ENCODE results near the gene TMEM258. TPM values are rescaled to one million over a fixed set of nuclear protein-coding genes. Genes with fewer than 3 reads are reported as not detected.

Gene TMEM258
- total RNA-seq, 2 experiments from 2014 or later, result 154 to 163 TPM

DNA sequence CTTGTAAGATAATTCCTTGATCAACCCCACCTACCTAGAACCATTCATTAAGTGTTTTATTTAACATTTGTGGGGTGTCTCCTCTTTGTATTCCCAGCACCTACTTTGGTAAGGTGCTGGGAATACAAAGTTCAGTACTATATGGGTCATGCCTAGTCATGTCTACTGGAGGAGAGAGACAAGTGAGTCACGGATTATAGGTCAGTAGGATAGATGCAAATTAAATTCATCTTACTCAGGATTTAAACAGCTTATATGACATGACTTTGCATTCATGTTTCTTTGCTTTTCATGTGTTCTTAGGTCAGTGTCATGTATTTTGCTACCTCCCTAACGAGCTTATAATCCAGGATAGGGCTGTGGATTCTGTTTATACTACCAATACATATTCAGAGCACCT lies 27.8 kb upstream of the TMEM258 start:
- CTCF ChIA-PET, result interaction anchor here (1.3 to 7.4 kb wide), 4 partner anchors 10 to 288 kb away, joined by 4 to 53 read pairs (median 16); partner anchors contain the start of gene FADS2
- DNase-seq (no peak), ATAC-seq (no peak)
- Mint-ChIP-seq H3K9me3 (ENCODE audit: insufficient read depth) (no peaks in the 10 kb centered on the region), H3K27me3 (ENCODE audit: low read depth) (peaks cover 2% of the 10 kb centered on the region), H3K27ac (no peak overlapping the region), H3K4me3 (no peak overlapping the region), H3K4me1 (ENCODE audit: low read depth) (peaks cover 9% of the 10 kb centered on the region), H3K36me3 (ENCODE audit: low read depth) (peaks cover 16% of the 10 kb centered on the region)
- POLR2A ChIA-PET, result interaction anchor here (0.6 to 1.7 kb wide), 3 partner anchors 14 to 845 kb away, joined by 3 to 5 read pairs (median 3); partner anchors contain the start of genes C11orf98, CSKMT, FEN1 and TMEM258

DNA sequence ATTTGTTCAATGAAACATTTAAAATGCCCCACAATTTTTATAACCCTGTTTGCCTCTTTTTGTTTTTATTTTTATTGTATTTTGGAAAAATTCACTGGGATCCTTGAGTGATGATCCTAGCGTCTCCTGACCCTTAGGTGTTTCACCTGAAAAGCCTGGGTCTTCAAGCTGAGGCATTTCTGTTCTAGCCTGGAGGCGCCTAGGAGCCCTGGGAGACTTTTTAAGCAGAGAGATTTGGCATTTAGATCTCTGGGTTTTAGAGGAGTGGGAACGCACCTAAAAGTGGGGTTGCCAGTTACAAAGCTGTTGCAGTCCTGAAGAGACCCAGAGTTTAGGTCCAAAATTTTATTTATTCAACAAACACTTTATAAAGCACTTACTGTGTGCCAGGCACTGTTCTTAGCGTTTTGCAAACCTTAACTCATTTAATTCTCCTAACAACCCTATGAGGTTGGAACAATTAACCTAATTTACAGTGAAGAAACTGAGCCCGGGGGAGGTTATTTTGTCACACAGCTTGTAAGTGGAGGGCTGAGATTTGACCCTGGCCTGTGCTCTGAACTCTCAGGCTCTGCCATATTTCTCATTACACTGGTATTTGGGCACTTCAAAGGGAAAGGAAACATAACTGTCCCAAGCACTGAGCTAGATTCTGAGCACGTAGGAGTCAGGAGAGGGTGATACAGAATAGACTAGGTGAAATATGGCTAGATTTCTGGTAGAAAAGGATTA lies 25.2 kb upstream of the TMEM258 start:
- DNase-seq, result no peak
- peaks cover 23% of the 10 kb centered on the region for H3K4me1 Mint-ChIP-seq (ENCODE audit: low read depth)
- no peak for ATAC-seq
- peak overlapping the region; percentile 98 for H3K4me3 Mint-ChIP-seq
- H3K27ac Mint-ChIP-seq, result peak overlapping the region; percentile 49
- CTCF ChIA-PET, result interaction anchor here (0.9 to 10.2 kb wide), 10 partner anchors 10 to 130 kb away, joined by 3 to 129 read pairs (median 3); partner anchors contain the start of gene FADS2
- POLR2A ChIA-PET, result interaction anchor here (1.1 to 4.3 kb wide), 4 partner anchors 10 to 26 kb away, joined by 3 to 33 read pairs (median 18); partner anchors contain the start of gene FADS2
- no peaks in the 10 kb centered on the region for H3K9me3 Mint-ChIP-seq (ENCODE audit: insufficient read depth)
- peaks cover 28% of the 10 kb centered on the region for H3K36me3 Mint-ChIP-seq (ENCODE audit: low read depth)
- no peaks in the 10 kb centered on the region for H3K27me3 Mint-ChIP-seq (ENCODE audit: low read depth)

DNA sequence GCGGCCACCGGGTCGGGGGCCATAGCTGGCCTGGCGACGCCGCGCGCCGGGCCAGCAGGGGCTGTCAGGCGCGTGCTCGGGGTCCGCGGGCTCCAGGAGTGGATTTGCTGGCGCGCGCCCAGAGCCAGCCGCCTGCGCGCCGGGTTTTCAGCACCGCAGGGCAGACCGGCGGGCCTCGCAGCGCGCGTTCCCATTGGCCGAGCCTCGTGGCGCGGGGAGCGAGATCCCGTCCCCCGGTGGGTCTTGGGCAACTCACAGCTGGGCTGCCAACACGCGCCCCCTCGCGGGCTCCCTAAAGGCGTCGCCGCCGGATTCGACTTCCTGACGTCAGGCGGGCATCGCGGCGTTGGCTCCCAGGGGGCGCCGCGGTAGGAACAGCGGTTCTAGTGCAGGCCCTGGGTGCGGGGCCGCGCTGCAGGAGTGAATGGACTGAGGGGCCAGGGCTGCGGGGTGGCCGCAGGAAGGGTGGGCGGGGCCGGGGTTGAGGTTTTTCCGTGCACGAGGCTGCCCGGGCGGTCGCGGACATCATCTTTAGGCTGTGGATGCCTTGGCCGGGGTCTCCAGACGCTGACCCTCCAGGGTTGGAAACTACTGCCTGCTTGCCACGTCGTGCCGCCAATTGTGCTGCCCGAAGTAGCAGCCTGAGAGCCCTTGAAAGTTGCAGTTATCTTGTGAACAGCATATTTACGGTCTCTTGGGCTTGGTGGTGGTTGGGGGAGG lies 24.5 kb upstream of the TMEM258 start, which contains the start of gene FADS1:
FADS1 (minus strand) TSS at position 268 of the 720 bp plus-strand sequence; CDS start at position 194, 74 bp downstream.
- POLR2A ChIA-PET, result interaction anchor here (1.2 to 4.3 kb wide), 4 partner anchors 11 to 29 kb away, joined by 3 to 33 read pairs (median 18); partner anchors contain the start of gene FADS2
- Mint-ChIP-seq H3K27me3 (ENCODE audit: low read depth) (no peaks in the 10 kb centered on the region), H3K27ac (peak within 1 kb of the TSS; percentile 97), H3K9me3 (ENCODE audit: insufficient read depth) (no peaks in the 10 kb centered on the region), H3K4me1 (ENCODE audit: low read depth) (peaks cover 23% of the 10 kb centered on the region), H3K4me3 (peak within 1 kb of the TSS; percentile 98), H3K36me3 (ENCODE audit: low read depth) (peaks cover 36% of the 10 kb centered on the region)
- peak; percentile 74 for ATAC-seq
- CTCF ChIA-PET, result interaction anchor here (1.0 to 10.2 kb wide), 5 partner anchors 10 to 23 kb away, joined by 3 to 129 read pairs (median 6); partner anchors contain the start of gene FADS2
- peak; percentile 92 for DNase-seq

DNA sequence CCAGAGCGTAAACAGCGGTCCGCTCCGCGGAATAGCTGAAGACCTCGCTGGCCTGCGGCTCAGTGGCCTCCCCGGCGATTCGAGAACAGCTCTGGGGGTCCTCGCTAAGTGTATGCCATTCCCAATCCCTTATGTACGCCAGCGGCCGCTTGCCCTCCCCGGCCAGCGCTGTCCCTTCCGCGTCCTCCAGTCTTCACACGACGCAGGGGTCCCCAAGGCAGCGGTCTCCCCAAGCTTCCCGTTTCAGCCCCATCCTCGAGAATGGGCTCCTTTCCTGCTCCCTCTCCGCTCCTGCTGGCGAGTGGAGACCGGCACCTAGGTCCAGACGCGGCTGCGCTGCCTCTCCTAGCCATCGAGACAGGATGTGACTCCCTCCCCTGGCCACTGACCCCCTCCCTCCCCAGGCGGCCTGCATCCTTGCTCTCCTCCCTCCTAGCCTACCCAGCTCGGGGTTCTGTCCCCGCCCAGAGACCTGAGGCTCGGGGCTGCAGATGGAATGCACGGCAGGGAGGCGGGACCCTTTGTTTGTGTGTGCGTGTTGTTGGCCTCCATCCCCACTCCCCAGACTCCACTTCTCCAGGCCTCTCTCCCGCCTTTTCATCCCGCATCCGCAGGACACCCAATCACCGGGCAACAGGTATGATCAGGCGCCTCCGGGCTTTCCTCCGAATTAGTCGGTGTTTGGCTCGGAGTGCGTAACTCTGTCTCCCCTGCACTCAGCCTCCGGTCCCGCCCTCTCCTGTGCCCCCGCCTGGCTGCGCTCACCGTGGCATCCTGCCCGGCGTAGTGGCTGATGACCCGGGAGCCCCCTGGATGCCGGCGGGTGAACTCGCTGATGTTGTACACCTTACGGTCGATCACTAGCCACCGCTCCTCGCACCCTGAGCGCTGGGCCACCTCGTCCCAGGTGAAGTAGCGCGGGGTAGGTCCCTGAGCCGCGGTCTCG lies 23.7 kb upstream of the TMEM258 start:
- peak overlapping the region; percentile 97 for H3K27ac Mint-ChIP-seq
- peaks cover 23% of the 10 kb centered on the region for H3K4me1 Mint-ChIP-seq (ENCODE audit: low read depth)
- H3K9me3 Mint-ChIP-seq (ENCODE audit: insufficient read depth), result no peaks in the 10 kb centered on the region
- H3K4me3 Mint-ChIP-seq, result peak overlapping the region; percentile 98
- POLR2A ChIA-PET, result interaction anchor here (1.0 to 4.3 kb wide), 11 partner anchors 12 to 308 kb away, joined by 3 to 48 read pairs (median 10); partner anchors contain the start of genes FADS2, FEN1, INCENP and TMEM258
- ATAC-seq (peak; percentile 69), DNase-seq (peak; percentile 80)
- peaks cover 40% of the 10 kb centered on the region for H3K36me3 Mint-ChIP-seq (ENCODE audit: low read depth)
- CTCF ChIA-PET, result interaction anchor here (0.7 to 10.2 kb wide), 14 partner anchors 9 to 292 kb away, joined by 3 to 129 read pairs (median 5); partner anchors contain the start of genes FADS2, FEN1 and TMEM258
- H3K27me3 Mint-ChIP-seq (ENCODE audit: low read depth), result no peaks in the 10 kb centered on the region

DNA sequence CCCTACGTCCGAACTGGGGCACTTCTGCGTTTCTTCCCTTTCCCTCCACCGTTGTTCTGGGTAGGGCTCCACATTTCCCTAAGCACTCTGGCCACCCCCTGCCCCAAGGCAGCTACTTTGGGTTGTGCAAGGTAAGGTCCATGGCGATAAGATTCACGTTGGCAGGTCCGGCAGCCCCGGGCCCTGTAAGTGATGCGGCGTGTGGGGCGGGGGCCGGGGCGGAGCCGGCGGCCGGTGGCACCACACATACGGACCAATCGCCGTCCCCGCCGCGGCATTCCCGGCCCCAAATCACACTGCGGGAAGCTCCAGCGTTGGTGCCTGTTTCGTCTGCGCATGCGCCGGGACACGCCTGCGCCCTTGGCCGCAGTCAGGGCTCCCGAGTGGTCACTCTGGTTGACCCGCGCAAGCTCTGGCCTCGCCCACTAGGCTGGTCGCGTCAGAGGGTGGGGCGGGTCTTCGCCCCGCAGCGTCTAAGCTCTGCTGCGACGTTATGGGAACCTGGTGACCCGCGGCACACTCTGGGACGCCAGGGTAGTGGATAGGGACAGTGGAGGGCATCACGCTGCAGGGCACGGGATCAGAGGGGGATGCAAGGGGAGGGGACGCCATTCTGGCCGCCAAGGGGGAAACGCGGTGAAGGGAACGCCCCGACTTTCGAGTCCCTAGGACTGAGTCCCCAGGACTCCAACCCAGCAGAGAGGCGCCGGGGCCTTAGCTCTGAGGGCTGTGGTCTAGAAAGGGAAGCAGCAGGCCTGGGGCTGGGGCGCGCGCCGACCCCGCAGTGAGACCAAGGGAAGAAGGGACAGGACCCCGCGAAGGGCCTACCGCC lies 22.8 kb upstream of the TMEM258 start:
- Mint-ChIP-seq H3K36me3 (ENCODE audit: low read depth) (peaks cover 48% of the 10 kb centered on the region), H3K4me3 (peak overlapping the region; percentile 98), H3K4me1 (ENCODE audit: low read depth) (peaks cover 23% of the 10 kb centered on the region), H3K9me3 (ENCODE audit: insufficient read depth) (no peaks in the 10 kb centered on the region), H3K27me3 (ENCODE audit: low read depth) (no peaks in the 10 kb centered on the region), H3K27ac (peak overlapping the region; percentile 97)
- DNase-seq, result peak; percentile 78
- ChIA-PET POLR2A (interaction anchor here (0.7 to 4.3 kb wide), 14 partner anchors 10 to 1026 kb away, joined by 3 to 48 read pairs (median 7); partner anchors contain the start of genes FADS2, FEN1, INCENP and TMEM258), CTCF (interaction anchor here (0.7 to 10.2 kb wide), 15 partner anchors 9 to 479 kb away, joined by 3 to 129 read pairs (median 6); partner anchors contain the start of genes FADS2, FEN1 and TMEM258)
- peak; percentile 47 for ATAC-seq

DNA sequence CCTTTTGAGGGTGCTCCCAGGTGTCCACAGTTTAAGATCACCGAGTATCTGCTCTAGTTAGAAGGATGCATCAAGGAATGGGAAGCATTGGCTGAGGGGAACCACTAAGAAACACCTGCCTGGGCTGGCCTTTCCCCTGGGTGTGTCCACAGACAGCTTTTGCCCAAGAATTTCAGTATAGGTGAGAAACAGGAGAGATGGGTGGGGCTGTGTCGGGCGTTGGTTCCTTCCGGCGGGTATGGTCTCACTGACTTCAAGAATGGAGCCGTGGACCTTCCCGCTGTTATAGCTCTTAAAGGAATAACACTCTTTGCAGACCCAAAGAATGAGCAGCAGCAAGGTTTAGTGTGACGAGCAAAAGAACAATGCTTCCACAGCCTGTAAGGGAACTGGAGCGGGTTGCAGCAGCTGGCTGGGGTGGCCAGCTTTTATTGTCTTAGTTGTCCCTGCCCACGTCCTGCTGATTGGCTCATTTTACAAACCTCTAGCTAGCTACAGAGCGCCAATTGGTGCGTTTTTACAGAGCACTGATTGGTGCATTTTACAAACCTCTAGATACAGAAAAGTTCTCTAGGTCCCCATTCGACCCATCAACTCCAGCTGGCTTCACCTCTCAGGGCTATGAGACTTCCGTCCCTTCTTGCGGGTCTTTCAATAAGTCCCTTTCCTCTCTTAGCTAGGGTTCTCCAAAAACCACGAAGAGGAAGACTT lies 22.0 kb upstream of the TMEM258 start:
- H3K4me3 Mint-ChIP-seq, result peak overlapping the region; percentile 98
- H3K27ac Mint-ChIP-seq, result peak overlapping the region; percentile 97
- ChIA-PET CTCF (interaction anchor here (0.7 to 10.2 kb wide), 14 partner anchors 8 to 478 kb away, joined by 3 to 129 read pairs (median 5); partner anchors contain the start of genes FADS2, FEN1 and TMEM258), POLR2A (interaction anchor here (0.8 to 4.3 kb wide), 12 partner anchors 9 to 1027 kb away, joined by 3 to 48 read pairs (median 8); partner anchors contain the start of genes FADS2, FEN1 and TMEM258)
- ATAC-seq (peak; percentile 3), DNase-seq (peak; percentile 58)
- H3K36me3 Mint-ChIP-seq (ENCODE audit: low read depth), result peaks cover 54% of the 10 kb centered on the region
- peaks cover 23% of the 10 kb centered on the region for H3K4me1 Mint-ChIP-seq (ENCODE audit: low read depth)
- no peaks in the 10 kb centered on the region for H3K27me3 Mint-ChIP-seq (ENCODE audit: low read depth)
- no peaks in the 10 kb centered on the region for H3K9me3 Mint-ChIP-seq (ENCODE audit: insufficient read depth)

DNA sequence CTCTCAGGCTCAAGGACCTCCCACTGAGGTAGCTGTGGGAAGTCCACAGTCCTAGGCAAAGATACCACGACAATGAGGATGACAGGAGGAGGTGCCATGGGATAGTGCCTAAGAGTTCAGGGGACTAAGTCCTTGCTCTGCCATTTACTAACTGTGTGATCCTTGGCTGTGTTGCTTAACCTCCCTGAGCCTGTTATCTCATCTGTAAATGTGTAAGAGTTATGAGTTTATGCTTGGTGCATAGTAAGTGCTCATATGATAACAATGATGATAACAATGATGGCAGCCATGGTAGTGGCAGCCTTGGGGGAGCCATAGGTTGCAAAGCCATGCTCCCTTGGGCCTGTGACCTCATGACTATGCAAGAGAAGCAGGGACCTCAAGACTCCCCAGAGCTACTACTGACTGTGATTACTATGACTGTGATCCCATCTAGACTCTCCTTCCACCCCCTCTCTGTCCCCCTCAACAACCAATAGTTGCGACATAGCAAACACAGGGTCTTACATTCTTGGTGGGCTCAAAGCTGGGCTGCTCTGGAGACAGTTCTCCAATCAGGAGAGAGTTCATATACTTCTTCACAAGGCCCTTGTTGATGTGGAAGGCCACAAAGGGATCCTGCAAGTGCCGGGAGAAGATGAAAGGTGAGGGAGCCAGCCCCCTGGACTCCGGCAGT lies 20.5 kb upstream of the TMEM258 start:
- H3K27ac Mint-ChIP-seq, result peak overlapping the region; percentile 30
- POLR2A ChIA-PET, result interaction anchor here (1.2 to 3.4 kb wide), 5 partner anchors 11 to 20 kb away, joined by 3 to 48 read pairs (median 20); partner anchors contain the start of genes FADS2, FEN1 and TMEM258
- H3K4me1 Mint-ChIP-seq (ENCODE audit: low read depth), result peaks cover 22% of the 10 kb centered on the region
- CTCF ChIA-PET, result interaction anchor here (1.0 to 10.2 kb wide), 2 partner anchors 15 to 86 kb away, joined by 3 to 129 read pairs; no protein-coding TSS in a partner anchor
- no peak overlapping the region for H3K4me3 Mint-ChIP-seq
- DNase-seq, result no peak
- ATAC-seq, result no peak
- peaks cover 64% of the 10 kb centered on the region for H3K36me3 Mint-ChIP-seq (ENCODE audit: low read depth)
- H3K9me3 Mint-ChIP-seq (ENCODE audit: insufficient read depth), result no peaks in the 10 kb centered on the region
- H3K27me3 Mint-ChIP-seq (ENCODE audit: low read depth), result no peaks in the 10 kb centered on the region

DNA sequence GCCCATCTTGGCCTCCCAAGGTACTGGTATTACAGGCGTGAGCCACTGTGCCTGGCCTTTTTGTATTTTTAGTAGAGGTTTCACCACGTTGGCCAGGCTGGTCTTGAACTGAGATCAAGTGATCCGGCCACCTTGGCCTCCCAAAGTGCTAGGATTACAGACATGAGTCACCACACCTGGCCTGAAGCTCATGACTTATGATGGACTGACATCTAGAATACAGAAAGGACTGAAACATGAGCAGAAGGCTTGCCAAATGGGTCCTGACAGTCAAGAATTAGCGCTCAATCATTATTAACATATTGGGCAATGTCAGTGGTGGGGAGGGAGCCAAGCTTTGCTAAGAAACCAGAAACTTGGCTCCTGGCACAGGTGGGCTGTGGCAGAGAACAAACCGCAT lies 19.4 kb upstream of the TMEM258 start:
- Mint-ChIP-seq H3K4me1 (ENCODE audit: low read depth) (peaks cover 15% of the 10 kb centered on the region), H3K27ac (no peak overlapping the region), H3K4me3 (no peak overlapping the region), H3K36me3 (ENCODE audit: low read depth) (peaks cover 71% of the 10 kb centered on the region), H3K9me3 (ENCODE audit: insufficient read depth) (no peaks in the 10 kb centered on the region), H3K27me3 (ENCODE audit: low read depth) (no peaks in the 10 kb centered on the region)
- ChIA-PET CTCF (interaction anchor here (1.0 to 10.2 kb wide), 2 partner anchors 14 to 87 kb away, joined by 3 to 129 read pairs; no protein-coding TSS in a partner anchor), POLR2A (interaction anchor here (1.2 to 1.7 kb wide), 2 partner anchors 14 to 19 kb away, joined by 3 to 5 read pairs; partner anchors contain the start of genes FEN1 and TMEM258)
- ATAC-seq (no peak), DNase-seq (no peak)
